GM12891 (cell line): ENCODE results near the gene CD300LB.

ENCODE experiments used
- POLR2A ChIP-seq: IDR thresholded peaks from 2 replicates; pipeline ENCODE4 v1.6.1; 2011; ENCODE audit warnings: low read depth, low read length, control low read depth
- POLR2AphosphoS5 ChIP-seq: IDR thresholded peaks from 2 replicates; pipeline ENCODE4 v1.6.1; 2011; ENCODE audit warnings: low read depth, low read length, control low read depth

DNA sequence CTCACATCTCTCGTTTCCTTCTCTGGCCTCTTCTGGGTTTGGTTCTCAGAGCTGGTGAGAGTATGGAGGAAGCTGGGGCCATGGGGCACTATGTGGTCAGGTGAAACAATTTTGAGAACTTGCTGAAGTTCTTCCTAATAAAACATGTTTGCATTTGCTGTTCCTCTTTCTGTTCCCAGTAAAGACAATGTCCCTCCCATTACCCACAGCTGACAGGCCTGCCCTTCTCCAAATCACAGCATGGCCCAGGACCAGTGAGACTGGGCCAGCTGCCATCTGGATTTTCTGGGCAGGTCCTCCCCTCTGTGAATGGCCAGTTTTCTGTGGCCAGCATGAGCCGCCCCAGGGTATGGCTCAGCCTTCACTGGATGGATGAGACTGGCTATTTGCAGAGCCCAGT is 36.1 kb upstream of the CD300LB start, which contains the start of gene CD300H:
- TF ChIP-seq POLR2AphosphoS5 (no peak), POLR2A (no peak)
